SU-DHL-6 (cell line): Measurements from ENCODE around the gene TRRAP.

Experiments
- H2AFZ ChIP-seq: fragments of 200-600 bp; sonication (generic); 2 replicates; pipeline ENCODE4 v1.6.1; 2014; ENCODE audit warnings: low read depth, mild to moderate bottlenecking, moderate library complexity, mixed read lengths, antibody characterized with exemption, low read length; ENCODE audit not compliant: severe bottlenecking
- H3F3A ChIP-seq: fragments of 200-600 bp; shearing (Covaris generic); 2 replicates; pipeline ENCODE4 v1.6.0; 2016; ENCODE audit warnings: antibody characterized with exemption, mild to moderate bottlenecking; ENCODE audit not compliant: insufficient read depth
- H3K27ac ChIP-seq: fragments of 200-600 bp; sonication (generic); 2 replicates; pipeline ENCODE4 v1.5.1; 2016; ENCODE audit warnings: low read depth, mild to moderate bottlenecking, low read length, moderate library complexity, mixed read lengths
- H3K27me3 ChIP-seq: fragments of 200-600 bp; sonication (generic), shearing (Covaris generic); 2 replicates; pipeline ENCODE4 v1.6.0; 2014; ENCODE audit warnings: mild to moderate bottlenecking, low read length
- H3K36me3 ChIP-seq: fragments of 200-600 bp; sonication (generic); 2 replicates; pipeline ENCODE4 v1.6.1; 2014; ENCODE audit warnings: mild to moderate bottlenecking, low read length, mixed read lengths
- H3K4me2 ChIP-seq: fragments of 300-600, 200-600 bp; shearing (Covaris generic), sonication (generic); 2 replicates; pipeline ENCODE4 v1.6.0; 2014; ENCODE audit warnings: low read length, low read depth, mild to moderate bottlenecking; ENCODE audit not compliant: poor library complexity, severe bottlenecking
- H3K4me3 ChIP-seq: fragments of 200-600 bp; sonication (generic); 2 replicates; pipeline ENCODE4 v1.5.1; 2014; ENCODE audit warnings: antibody characterized with exemption, low read length, mild to moderate bottlenecking, mixed read lengths; ENCODE audit not compliant: insufficient read depth, poor library complexity, severe bottlenecking
- H3K79me2 ChIP-seq: fragments of 200-600 bp; sonication (generic); 2 replicates; pipeline ENCODE4 v1.6.1; 2014; ENCODE audit warnings: mild to moderate bottlenecking, low read length, moderate library complexity; ENCODE audit not compliant: insufficient read depth
- H3K9ac ChIP-seq: fragments of 200-600 bp; sonication (generic); 2 replicates; pipeline ENCODE4 v1.7.0; 2014; ENCODE audit warnings: mild to moderate bottlenecking, low read length
- H3K9me2 ChIP-seq: fragments of 200-600 bp; sonication (generic); replicated peaks from 2 replicates; pipeline ENCODE4 v1.6.1; 2014; ENCODE audit warnings: low read length; ENCODE audit not compliant: insufficient read depth
- H3K9me3 ChIP-seq: fragments of 200-600 bp; sonication (generic); 2 replicates; pipeline ENCODE4 v1.6.1; 2014; ENCODE audit warnings: low read length, mixed read lengths; ENCODE audit not compliant: insufficient read depth
- H4K20me1 ChIP-seq: fragments of 200-600 bp; sonication (generic); 2 replicates; pipeline ENCODE4 v1.6.1; 2014; ENCODE audit warnings: low read depth, mild to moderate bottlenecking, antibody characterized with exemption, low read length, moderate library complexity, mixed read lengths
- EZH2phosphoT487 ChIP-seq: fragments of 200-600 bp; sonication (generic), shearing (Covaris generic); conservative IDR thresholded peaks from 2 replicates; pipeline ENCODE4 v1.6.1; 2018; ENCODE audit warnings: mild to moderate bottlenecking, antibody characterized with exemption, low read length, moderate library complexity, mixed read lengths
- TF ChIP-seq, protein P1 (sequence below): fragments of 200-600 bp; sonication (generic); IDR thresholded peaks from one replicate; pipeline ENCODE4 v1.5.1; 2017; ENCODE audit warnings: antibody characterized with exemption, mild to moderate bottlenecking, low read length, moderate library complexity; ENCODE audit not compliant: insufficient read depth, poor library complexity, severe bottlenecking

TRRAP gene

DNA sequence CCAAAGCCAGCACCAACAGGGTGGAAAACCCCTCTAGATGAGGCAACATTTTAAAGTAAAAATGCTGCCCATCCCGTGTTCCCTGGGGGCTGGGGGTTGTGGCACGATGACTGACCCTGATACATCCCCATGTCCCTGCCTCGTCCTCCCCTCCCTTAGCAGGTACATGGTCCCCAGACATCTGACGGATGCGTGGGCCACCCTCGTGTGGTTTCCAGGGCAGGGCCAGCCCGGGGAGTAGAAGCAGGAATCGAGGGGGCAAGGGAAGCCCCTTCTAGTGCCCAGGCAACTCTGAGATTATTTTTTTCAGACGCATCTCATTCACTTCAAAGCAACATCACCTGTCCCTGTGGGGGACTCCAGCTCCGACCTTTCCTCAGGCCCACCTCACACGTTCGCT lies 12.0 kb upstream of the TRRAP start:
- H3K79me2 ChIP-seq = no peaks in the 10 kb centered on the region
- H3K9me2 ChIP-seq = no peaks in the 10 kb centered on the region
- H3F3A ChIP-seq = 0 out of 2 replicates have a peak, but pooled peaks cover 3% of the 10 kb centered on the region
- no peak overlapping the region for H3K4me2 ChIP-seq
- TF ChIP-seq, protein P1, sequence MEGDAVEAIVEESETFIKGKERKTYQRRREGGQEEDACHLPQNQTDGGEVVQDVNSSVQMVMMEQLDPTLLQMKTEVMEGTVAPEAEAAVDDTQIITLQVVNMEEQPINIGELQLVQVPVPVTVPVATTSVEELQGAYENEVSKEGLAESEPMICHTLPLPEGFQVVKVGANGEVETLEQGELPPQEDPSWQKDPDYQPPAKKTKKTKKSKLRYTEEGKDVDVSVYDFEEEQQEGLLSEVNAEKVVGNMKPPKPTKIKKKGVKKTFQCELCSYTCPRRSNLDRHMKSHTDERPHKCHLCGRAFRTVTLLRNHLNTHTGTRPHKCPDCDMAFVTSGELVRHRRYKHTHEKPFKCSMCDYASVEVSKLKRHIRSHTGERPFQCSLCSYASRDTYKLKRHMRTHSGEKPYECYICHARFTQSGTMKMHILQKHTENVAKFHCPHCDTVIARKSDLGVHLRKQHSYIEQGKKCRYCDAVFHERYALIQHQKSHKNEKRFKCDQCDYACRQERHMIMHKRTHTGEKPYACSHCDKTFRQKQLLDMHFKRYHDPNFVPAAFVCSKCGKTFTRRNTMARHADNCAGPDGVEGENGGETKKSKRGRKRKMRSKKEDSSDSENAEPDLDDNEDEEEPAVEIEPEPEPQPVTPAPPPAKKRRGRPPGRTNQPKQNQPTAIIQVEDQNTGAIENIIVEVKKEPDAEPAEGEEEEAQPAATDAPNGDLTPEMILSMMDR = no peak
- TF ChIP-seq EZH2phosphoT487 = no peak
- H3K4me3 ChIP-seq = no peak overlapping the region
- no peak overlapping the region for H3K27ac ChIP-seq
- no peak overlapping the region for H3K9ac ChIP-seq
- no peaks in the 10 kb centered on the region for H4K20me1 ChIP-seq
- H3K36me3 ChIP-seq = no peaks in the 10 kb centered on the region
- no peak overlapping the region for H2AFZ ChIP-seq
- H3K9me3 ChIP-seq = no peaks in the 10 kb centered on the region
- no peaks in the 10 kb centered on the region; the same call in 1 of the 2 replicates for H3K27me3 ChIP-seq

DNA sequence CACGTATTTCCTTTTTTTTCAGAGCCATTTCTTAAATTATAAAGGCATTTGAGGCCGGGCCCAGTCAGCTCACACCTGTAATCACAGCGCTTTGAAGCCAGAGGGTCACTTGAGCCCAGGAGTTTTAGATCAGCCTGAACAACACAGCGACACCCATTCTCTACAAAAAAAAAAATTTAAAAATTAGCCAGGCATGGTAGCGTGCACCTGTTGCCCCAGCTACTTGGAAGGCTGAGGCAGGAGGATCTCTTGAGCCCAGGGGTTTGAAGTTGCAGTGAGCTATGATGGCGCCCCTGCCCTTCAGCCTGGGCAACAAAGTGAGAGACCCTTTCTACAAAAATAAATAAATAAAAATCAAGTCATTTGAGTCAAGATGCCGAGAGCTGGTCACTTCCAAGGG lies 11.6 kb upstream of the TRRAP start:
- no peak for TF ChIP-seq EZH2phosphoT487
- TF ChIP-seq, protein P1 = no peak
- Histone ChIP-seq H3K4me3 (no peak overlapping the region), H3K9me2 (no peaks in the 10 kb centered on the region), H3K9me3 (no peaks in the 10 kb centered on the region), H3K9ac (no peak overlapping the region), H3K36me3 (no peaks in the 10 kb centered on the region), H3F3A (0 out of 2 replicates have a peak, but pooled peaks cover 3% of the 10 kb centered on the region), H2AFZ (no peak overlapping the region), H3K27me3 (no peaks in the 10 kb centered on the region; the same call in 1 of the 2 replicates), H3K4me2 (no peak overlapping the region), H3K27ac (no peak overlapping the region), H3K79me2 (no peaks in the 10 kb centered on the region), H4K20me1 (no peaks in the 10 kb centered on the region)

DNA sequence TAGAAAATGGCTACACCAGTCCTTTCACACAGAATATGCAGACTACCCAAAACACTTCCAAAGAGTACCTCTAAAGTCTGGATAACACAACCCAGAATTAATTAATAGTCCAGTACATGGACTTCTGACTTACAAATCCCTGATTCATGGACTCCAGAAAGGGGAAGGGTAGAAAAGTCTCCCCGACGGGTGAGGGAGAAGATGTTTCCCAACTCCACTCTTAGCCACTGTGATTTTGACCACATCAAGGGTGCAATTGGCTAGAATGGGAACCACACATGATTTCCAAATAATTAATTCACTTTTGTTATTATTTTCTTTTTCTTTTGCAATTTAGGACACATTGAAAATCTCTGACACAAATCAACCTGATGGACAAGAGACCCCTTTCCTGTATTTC lies 9.9 kb upstream of the TRRAP start:
- Histone ChIP-seq H3K9ac (no peak overlapping the region), H3K79me2 (no peaks in the 10 kb centered on the region), H3F3A (0 out of 2 replicates have a peak, but pooled peaks cover 6% of the 10 kb centered on the region), H4K20me1 (no peaks in the 10 kb centered on the region), H3K36me3 (no peaks in the 10 kb centered on the region), H3K4me3 (no peak overlapping the region), H3K27ac (no peak overlapping the region), H3K9me3 (no peaks in the 10 kb centered on the region), H2AFZ (no peak overlapping the region), H3K27me3 (no peaks in the 10 kb centered on the region; the same call in 1 of the 2 replicates), H3K9me2 (no peaks in the 10 kb centered on the region), H3K4me2 (no peak overlapping the region)
- no peak for TF ChIP-seq EZH2phosphoT487
- TF ChIP-seq, protein P1 = no peak
